Thyroid gland (tissue), 4 donors: ENCODE measurements around the gene ALKBH5.

Experiments used
- POLR2A ChIP-seq, 2 donors: fragments of 450-650 bp; IDR thresholded peaks; one replicate each; pipeline ENCODE4 v1.6.1; 2017; ENCODE audit warnings: antibody characterized with exemption in 2 of 2, mild to moderate bottlenecking in 2 of 2, moderate library complexity in 1 of 2
- TF ChIP-seq, protein P1 (sequence below), 6 experiments: fragments of 200-600 bp in 3 of 6; fragments of 450-650 bp in 3 of 6; sonication (generic) in 3 of 6; IDR thresholded peaks; one replicate each; pipeline ENCODE4 v1.5.1; 2016 to 2019; ENCODE audit warnings: antibody characterized with exemption in 6 of 6, mild to moderate bottlenecking in 2 of 6, inconsistent platforms in 1 of 6, moderate library complexity in 1 of 6

DNA sequence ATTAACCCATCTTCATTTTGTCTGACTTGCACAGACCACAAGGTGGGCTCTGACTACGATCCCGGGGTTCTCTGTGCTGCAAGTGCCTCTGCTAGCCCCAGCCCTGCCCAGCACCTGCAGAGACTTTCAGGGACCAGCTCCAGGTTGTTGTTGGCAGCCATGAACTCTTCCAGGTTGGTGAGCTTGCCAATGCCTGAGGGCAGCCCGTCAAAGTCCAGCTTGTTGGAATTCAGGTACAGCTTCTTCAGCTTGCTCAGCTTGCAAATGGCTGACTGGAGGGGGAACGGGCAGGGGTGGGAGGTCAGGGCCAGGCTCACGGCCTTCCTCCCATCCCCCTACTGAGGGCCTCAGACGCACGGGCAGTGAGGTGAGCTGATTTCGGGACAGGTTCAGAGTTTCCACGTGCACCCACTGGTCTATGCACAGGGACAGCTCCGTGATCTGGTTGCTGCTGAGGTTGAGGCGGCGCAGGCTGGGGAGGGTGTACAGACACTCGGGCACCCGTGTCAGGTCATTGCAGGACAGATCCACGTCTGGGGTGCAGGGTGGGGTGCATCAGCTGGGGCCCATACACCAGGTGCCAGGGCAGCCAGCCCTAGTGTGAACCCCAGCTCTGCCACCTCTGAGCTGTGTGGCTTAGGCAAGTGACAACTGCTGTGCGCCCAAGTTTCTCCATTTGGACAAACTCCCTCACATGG lies 69.7 kb downstream of the ALKBH5 start:
- TF ChIP-seq, protein P1, sequence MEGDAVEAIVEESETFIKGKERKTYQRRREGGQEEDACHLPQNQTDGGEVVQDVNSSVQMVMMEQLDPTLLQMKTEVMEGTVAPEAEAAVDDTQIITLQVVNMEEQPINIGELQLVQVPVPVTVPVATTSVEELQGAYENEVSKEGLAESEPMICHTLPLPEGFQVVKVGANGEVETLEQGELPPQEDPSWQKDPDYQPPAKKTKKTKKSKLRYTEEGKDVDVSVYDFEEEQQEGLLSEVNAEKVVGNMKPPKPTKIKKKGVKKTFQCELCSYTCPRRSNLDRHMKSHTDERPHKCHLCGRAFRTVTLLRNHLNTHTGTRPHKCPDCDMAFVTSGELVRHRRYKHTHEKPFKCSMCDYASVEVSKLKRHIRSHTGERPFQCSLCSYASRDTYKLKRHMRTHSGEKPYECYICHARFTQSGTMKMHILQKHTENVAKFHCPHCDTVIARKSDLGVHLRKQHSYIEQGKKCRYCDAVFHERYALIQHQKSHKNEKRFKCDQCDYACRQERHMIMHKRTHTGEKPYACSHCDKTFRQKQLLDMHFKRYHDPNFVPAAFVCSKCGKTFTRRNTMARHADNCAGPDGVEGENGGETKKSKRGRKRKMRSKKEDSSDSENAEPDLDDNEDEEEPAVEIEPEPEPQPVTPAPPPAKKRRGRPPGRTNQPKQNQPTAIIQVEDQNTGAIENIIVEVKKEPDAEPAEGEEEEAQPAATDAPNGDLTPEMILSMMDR (IDR thresholded peaks at IDR 0.05): no peak
- TF ChIP-seq POLR2A (IDR thresholded peaks at IDR 0.05): no peak
